ENCODE data around the gene SZRD1.

DNA sequence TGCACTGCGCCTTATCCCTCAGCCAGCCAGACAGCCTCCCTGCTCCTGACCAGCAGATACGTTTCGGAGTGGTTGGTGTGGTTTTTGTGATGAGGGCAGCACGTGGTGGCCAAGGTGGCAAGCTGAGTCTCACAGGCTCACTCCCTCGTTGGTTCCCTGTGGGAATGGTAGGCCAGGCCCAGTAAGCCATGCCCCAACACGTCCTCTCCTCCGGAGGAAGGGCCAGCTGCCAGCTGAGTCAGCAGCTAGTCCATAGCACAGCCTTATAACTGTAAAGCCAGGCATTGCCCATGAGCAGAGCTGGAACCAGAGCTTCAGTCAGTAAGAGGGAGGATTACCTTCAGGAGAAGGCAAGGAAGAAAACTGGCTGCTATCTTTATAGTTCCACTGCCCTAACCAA is 29.5 kb downstream of the SZRD1 start:
- TF ChIP-seq, protein P1, sequence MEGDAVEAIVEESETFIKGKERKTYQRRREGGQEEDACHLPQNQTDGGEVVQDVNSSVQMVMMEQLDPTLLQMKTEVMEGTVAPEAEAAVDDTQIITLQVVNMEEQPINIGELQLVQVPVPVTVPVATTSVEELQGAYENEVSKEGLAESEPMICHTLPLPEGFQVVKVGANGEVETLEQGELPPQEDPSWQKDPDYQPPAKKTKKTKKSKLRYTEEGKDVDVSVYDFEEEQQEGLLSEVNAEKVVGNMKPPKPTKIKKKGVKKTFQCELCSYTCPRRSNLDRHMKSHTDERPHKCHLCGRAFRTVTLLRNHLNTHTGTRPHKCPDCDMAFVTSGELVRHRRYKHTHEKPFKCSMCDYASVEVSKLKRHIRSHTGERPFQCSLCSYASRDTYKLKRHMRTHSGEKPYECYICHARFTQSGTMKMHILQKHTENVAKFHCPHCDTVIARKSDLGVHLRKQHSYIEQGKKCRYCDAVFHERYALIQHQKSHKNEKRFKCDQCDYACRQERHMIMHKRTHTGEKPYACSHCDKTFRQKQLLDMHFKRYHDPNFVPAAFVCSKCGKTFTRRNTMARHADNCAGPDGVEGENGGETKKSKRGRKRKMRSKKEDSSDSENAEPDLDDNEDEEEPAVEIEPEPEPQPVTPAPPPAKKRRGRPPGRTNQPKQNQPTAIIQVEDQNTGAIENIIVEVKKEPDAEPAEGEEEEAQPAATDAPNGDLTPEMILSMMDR (IDR thresholded peaks at IDR 0.05) = no peak
- TF ChIP-seq POLR2AphosphoS5 (IDR thresholded peaks at IDR 0.05) (no peak), EP300 (IDR thresholded peaks at IDR 0.05; ENCODE audit: low read depth) (no peak)
